ENCODE results near the gene SLC18A2.
A peak's percentile ranks its signal among the peaks of the same experiment; 100 is the strongest.
"Not testable (repeated sequence)": the region's sequence is repeated elsewhere in the genome, so short reads cannot be mapped to it uniquely, and the experiment has no call there.

Gene SLC18A2

GRCh38 chr10:117226813-117227451 is 14.0 kb upstream of the SLC18A2 start:
- peaks cover 6 to 19% (median 11%) of the 10 kb centered on the region in 11 experiments; a peak in 14 of 22 replicates for H3K9me3 ChIP-seq (replicated peaks in 1 of 11)
- H4K20me1 ChIP-seq = no peaks in the 10 kb centered on the region
- no peaks in the 10 kb centered on the region for H3K27me3 ChIP-seq
- H3K4me2 ChIP-seq = no peak overlapping the region
- no peak overlapping the region for H3K27ac ChIP-seq
- TF ChIP-seq Cebpa-rat (IDR thresholded peaks at IDR 0.05) = no peak
- no peak overlapping the region for H3K9ac ChIP-seq
- no peaks in the 10 kb centered on the region for H3K4me1 ChIP-seq
- no peaks in the 10 kb centered on the region for H3K36me3 ChIP-seq
- no peak overlapping the region for H3K4me3 ChIP-seq

- no peak for TF ChIP-seq Cebpa-rat (IDR thresholded peaks at IDR 0.05)
- Histone ChIP-seq H3K4me1 (no peaks in the 10 kb centered on the region), H3K4me2 (no peak overlapping the region), H3K4me3 (no peak overlapping the region), H3K9ac (no peak overlapping the region), H3K36me3 (no peaks in the 10 kb centered on the region), H3K27ac (no peak overlapping the region), H4K20me1 (no peaks in the 10 kb centered on the region), H3K9me3 (replicated peaks in 1 of 11) (peaks cover 6 to 19% (median 11%) of the 10 kb centered on the region in 11 experiments; a peak in 14 of 22 replicates), H3K27me3 (no peaks in the 10 kb centered on the region)
Measured at GRCh38 chr10:117228210-117228609, 12.7 kb upstream of the SLC18A2 start.

DNA sequence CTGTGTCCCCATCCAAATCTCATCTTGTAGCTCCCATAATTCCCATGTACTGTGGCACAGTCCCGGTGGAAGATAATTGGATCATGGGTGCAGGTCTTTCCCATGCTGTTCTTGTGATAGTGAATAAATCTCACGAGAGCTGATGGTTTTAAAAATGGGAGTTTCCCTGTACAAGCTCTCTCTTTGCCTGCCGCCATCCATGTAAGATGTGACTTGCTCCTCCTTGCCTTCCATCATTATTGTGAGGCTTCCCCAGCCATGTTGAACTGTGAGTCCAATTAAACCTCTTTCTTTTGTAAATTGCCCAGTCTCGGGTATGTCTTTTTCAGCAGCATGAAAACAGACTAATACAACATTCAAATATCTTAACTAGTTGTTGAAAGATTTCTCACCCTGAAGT is 10.8 kb upstream of the SLC18A2 start:
- not testable (repeated sequence) for H3K27me3 ChIP-seq, H3K4me1 ChIP-seq, H3K27ac ChIP-seq, H4K20me1 ChIP-seq, H3K4me3 ChIP-seq, H3K4me2 ChIP-seq, H3K9ac ChIP-seq, H3K36me3 ChIP-seq
- peaks cover 6 to 19% (median 11%) of the 10 kb centered on the region in 11 experiments; a peak in 14 of 22 replicates for H3K9me3 ChIP-seq (replicated peaks in 1 of 11)

DNA sequence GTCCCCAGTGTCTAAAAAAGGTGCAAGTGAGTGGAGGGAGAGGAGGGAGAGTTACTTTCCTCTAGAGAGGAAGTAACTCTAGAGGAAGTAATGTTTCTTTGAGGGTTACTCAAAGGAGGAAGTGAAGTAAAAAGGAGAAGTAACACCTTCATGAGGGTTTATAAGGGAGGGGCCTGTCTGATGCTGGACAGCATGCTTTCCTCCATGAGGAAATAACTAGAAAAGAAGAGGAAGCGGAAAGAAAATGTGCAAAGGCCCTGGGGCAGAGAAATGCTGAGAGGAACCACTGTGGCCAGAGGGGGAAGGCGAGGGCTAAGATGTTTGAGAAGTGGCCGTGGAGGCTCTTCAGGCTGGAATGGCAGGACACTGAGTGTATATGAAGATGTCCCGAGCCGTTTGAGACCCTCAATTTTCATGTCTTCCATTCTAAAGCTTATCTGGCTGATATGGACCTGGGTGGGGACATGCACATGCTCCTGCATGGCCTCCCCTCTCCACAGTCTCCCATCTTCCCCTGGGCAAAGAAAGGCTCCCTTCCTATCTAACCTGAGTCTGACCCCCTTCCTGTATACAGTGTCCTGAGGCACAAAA is 3.4 kb upstream of the SLC18A2 start:
- no peaks in the 10 kb centered on the region for H3K36me3 ChIP-seq
- H3K9ac ChIP-seq = no peak overlapping the region
- no peak for TF ChIP-seq Cebpa-rat (IDR thresholded peaks at IDR 0.05)
- H3K27me3 ChIP-seq = peaks cover 21 to 30% (median 27%) of the 10 kb centered on the region in 11 experiments
- peak overlapping the region in 9 of 11 experiments; percentile 7 to 38 (median 31); a peak in 8 of 22 replicates for H3K4me2 ChIP-seq
- H3K9me3 ChIP-seq (replicated peaks in 1 of 11) = peaks cover 4 to 18% (median 5%) of the 10 kb centered on the region in 11 experiments; a peak in 18 of 22 replicates
- peaks cover 6 to 29% (median 24%) of the 10 kb centered on the region in 10 experiments; a peak in 17 of 20 replicates for H3K4me1 ChIP-seq
- H4K20me1 ChIP-seq = peaks cover 0 to 8% (median 0%) of the 10 kb centered on the region in 11 experiments; a peak in 1 of 22 replicates
- H3K4me3 ChIP-seq = no peak overlapping the region
- peak overlapping the region in 2 of 11 experiments; percentile 13 to 23; a peak in 2 of 22 replicates for H3K27ac ChIP-seq

DNA sequence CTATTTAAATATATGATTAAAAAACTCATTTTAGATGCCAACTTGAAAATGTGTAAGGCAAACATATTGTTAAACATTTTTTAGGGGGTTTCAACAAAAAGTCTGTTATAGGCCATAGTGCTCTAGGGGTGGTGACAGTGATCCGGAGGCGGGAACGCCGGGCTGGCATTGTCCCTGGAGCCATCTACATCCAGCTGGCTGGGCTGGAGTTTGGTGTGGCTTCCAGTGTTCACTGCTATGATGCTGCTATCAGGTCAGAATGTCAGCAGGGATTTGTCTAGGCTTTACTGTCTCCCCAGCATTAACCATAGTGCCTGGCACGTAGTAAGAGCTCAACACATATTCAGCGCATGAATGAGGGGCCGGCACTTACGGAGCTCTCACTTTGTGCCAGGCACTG is 1.9 kb upstream of the SLC18A2 start:
- Histone ChIP-seq H4K20me1 (peaks cover 0 to 8% (median 0%) of the 10 kb centered on the region in 11 experiments; a peak in 1 of 22 replicates), H3K9ac (no peak overlapping the region), H3K27ac (peak overlapping the region in 4 of 11 experiments; percentile 3 to 43 (median 22); a peak in 5 of 22 replicates), H3K9me3 (replicated peaks in 1 of 11) (peaks cover 4 to 18% (median 5%) of the 10 kb centered on the region in 11 experiments; a peak in 18 of 22 replicates), H3K4me2 (peak overlapping the region in 8 of 11 experiments; percentile 26 to 73 (median 68); a peak in 15 of 22 replicates), H3K4me1 (peaks cover 6 to 29% (median 24%) of the 10 kb centered on the region in 10 experiments; a peak in 17 of 20 replicates), H3K4me3 (no peak overlapping the region), H3K27me3 (peaks cover 30 to 42% (median 37%) of the 10 kb centered on the region in 11 experiments), H3K36me3 (no peaks in the 10 kb centered on the region)
- no peak for TF ChIP-seq Cebpa-rat (IDR thresholded peaks at IDR 0.05)

DNA sequence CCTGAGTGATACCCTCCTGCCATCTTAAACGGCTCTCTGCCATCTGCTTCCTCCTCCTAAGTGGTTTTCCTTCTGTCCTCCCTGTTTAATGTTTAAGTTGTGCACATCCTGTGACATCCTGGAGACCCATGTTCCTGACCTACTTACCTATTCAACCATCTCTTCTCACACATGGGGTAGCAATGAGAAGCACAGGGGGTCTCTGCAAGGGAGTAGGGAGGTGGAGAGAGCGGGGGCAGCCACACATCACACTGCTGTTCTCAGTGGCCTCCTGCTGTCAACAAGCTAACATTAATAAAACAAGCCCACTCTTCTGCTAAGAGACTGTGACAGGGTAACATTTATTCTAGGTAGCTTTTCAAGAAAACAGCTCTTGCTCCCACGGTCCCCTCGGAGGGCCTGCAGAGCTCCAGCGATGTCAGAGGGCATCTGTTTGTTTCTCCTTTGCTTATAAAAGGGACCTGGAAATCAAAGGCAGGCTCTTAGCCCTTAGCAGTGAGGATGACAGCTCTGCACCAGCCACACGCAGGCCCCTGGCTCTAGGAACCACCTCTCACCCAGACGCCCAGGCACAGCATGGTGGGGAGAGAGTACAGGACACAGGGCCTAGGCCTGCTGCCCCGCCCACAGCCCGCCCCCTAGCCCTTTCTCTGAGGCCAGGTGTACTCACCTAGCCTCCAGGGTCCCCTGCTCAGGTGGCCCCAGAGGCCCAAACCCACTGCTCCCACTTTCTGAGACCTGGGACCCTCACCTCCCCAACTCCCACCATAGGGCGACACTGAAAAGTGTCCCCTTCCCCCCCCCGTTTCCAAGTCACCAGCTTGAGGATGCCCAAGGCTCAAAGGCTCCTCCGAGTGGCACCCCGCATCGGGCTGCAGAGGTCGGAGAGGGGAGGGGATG is 943 bp upstream of the SLC18A2 start:
- H3K27ac ChIP-seq = peak overlapping the region in 3 of 11 experiments; percentile 1 to 39 (median 22); a peak in 4 of 22 replicates
- peaks cover 6 to 29% (median 24%) of the 10 kb centered on the region in 10 experiments; a peak in 17 of 20 replicates for H3K4me1 ChIP-seq
- peaks cover 0 to 8% (median 0%) of the 10 kb centered on the region in 11 experiments; a peak in 1 of 22 replicates for H4K20me1 ChIP-seq
- H3K36me3 ChIP-seq = no peaks in the 10 kb centered on the region
- H3K9ac ChIP-seq = 0 out of 22 replicates have a peak overlapping the region, but pooled peaks of 1 of the 11 experiments have one; percentile 7
- H3K9me3 ChIP-seq (replicated peaks in 1 of 11) = peaks cover 4 to 18% (median 5%) of the 10 kb centered on the region in 11 experiments; a peak in 18 of 22 replicates
- peaks cover 30 to 42% (median 37%) of the 10 kb centered on the region in 11 experiments for H3K27me3 ChIP-seq
- peak overlapping the region in 8 of 11 experiments; percentile 26 to 73 (median 68); a peak in 16 of 22 replicates for H3K4me2 ChIP-seq
- no peak overlapping the region for H3K4me3 ChIP-seq
- TF ChIP-seq Cebpa-rat (IDR thresholded peaks at IDR 0.05) = no peak

GRCh38 chr10:117241541-117242462 is 888 bp downstream of the SLC18A2 start:
- H3K36me3 ChIP-seq = no peaks in the 10 kb centered on the region
- H3K27ac ChIP-seq = no peak overlapping the region
- no peak overlapping the region for H3K9ac ChIP-seq
- H3K4me3 ChIP-seq = peak overlapping the region in 6 of 10 experiments; percentile 19 to 47 (median 40); a peak in 6 of 20 replicates
- H3K4me1 ChIP-seq = peaks cover 6 to 29% (median 24%) of the 10 kb centered on the region in 10 experiments; a peak in 17 of 20 replicates
- 0 out of 22 replicates have a peak, but pooled peaks cover 0 to 3% (median 0%) of the 10 kb centered on the region in 11 experiments for H4K20me1 ChIP-seq
- peak overlapping the region in 10 of 11 experiments; percentile 22 to 76 (median 56); a peak in 19 of 22 replicates for H3K4me2 ChIP-seq
- no peak for TF ChIP-seq Cebpa-rat (IDR thresholded peaks at IDR 0.05)
- peaks cover 30 to 42% (median 37%) of the 10 kb centered on the region in 11 experiments for H3K27me3 ChIP-seq
- peaks cover 4 to 18% (median 5%) of the 10 kb centered on the region in 11 experiments; a peak in 18 of 22 replicates for H3K9me3 ChIP-seq (replicated peaks in 1 of 11)
